Hindlimb muscle (tissue), 1 donor: ENCODE measurements around the gene ZNF433. TPM values are rescaled to one million over a fixed set of nuclear protein-coding genes. Genes with fewer than 3 reads are reported as not detected.
A peak's percentile ranks its signal among the peaks of the same experiment; 100 is the strongest.
"Not testable (repeated sequence)": the region's sequence is repeated elsewhere in the genome, so short reads cannot be mapped to it uniquely, and the experiment has no call there.

ENCODE experiments used
- DNase-seq: peaks from one replicate; pipeline ENCODE4 v3.0.0-alpha.2; 2013
- polyA plus RNA-seq: library from polyadenylated mRNA; unstranded; fragments of 120-200 nt; gene quantifications from one replicate; pipeline ENCODE4 v1.2.1, GENCODE V29; 2013; ENCODE audit not compliant: insufficient read length

ZNF433 gene
- polyA plus RNA-seq = 4.6 TPM

GRCh38 chr19:12035220-12036172, at the start of gene ZNF433:
Gene ZNF433 (minus strand): TSS chr19:12035679. CDS start chr19:12035539, 140 bp downstream.
- DNase-seq = peak; percentile 91

- not testable (repeated sequence) for DNase-seq
Measured at GRCh38 chr19:12083336-12083735, 47.9 kb upstream of the ZNF433 start.

GRCh38 chr19:12077375-12077774, 41.9 kb upstream of the ZNF433 start:
- DNase-seq = no peak

GRCh38 chr19:12076331-12076730, 40.9 kb upstream of the ZNF433 start:
- DNase-seq = not testable (repeated sequence)

GRCh38 chr19:12075538-12076139, 40.2 kb upstream of the ZNF433 start:
- DNase-seq = no peak

- peak; percentile 95 for DNase-seq
Measured at GRCh38 chr19:12064590-12065538, 29.4 kb upstream of the ZNF433 start, which contains the start of gene ZNF844. Gene ZNF844 (plus strand): TSS chr19:12064731. CDS start chr19:12064874, 143 bp downstream.

GRCh38 chr19:12055784-12056183, 20.3 kb upstream of the ZNF433 start:
- no peak for DNase-seq

- peak; percentile 85 for DNase-seq
Measured at GRCh38 chr19:12052497-12053169, 17.2 kb upstream of the ZNF433 start, which contains the start of gene ZNF878. Gene ZNF878 (minus strand): TSS chr19:12052961. CDS start chr19:12052801, 160 bp downstream.

- DNase-seq = no peak
Measured at GRCh38 chr19:12052091-12052496, 16.6 kb upstream of the ZNF433 start.

GRCh38 chr19:12047868-12048267, 12.4 kb upstream of the ZNF433 start:
- DNase-seq = no peak

- no peak for DNase-seq
Measured at GRCh38 chr19:12043752-12044422, 8.4 kb upstream of the ZNF433 start.

- no peak for DNase-seq
Measured at GRCh38 chr19:12042893-12043292, 7.4 kb upstream of the ZNF433 start.

GRCh38 chr19:12034620-12035019, 859 bp downstream of the ZNF433 start:
- DNase-seq = no peak

GRCh38 chr19:12034198-12034597, 1.3 kb downstream of the ZNF433 start:
- DNase-seq = no peak

- no peak for DNase-seq
Measured at GRCh38 chr19:12015753-12016116, 19.7 kb downstream of the ZNF433 start.

- DNase-seq = no peak
Measured at GRCh38 chr19:12015015-12015752, 20.3 kb downstream of the ZNF433 start.

- no peak for DNase-seq
Measured at GRCh38 chr19:12000152-12000981, 35.1 kb downstream of the ZNF433 start.

- DNase-seq = no peak
Measured at GRCh38 chr19:11995174-11995573, 40.3 kb downstream of the ZNF433 start.

- not testable (repeated sequence) for DNase-seq
Measured at GRCh38 chr19:11991921-11992320, 43.6 kb downstream of the ZNF433 start.

- no peak for DNase-seq
Measured at GRCh38 chr19:11989112-11989456, 46.4 kb downstream of the ZNF433 start.
